ENCODE results near the gene SAPCD2.

DNA sequence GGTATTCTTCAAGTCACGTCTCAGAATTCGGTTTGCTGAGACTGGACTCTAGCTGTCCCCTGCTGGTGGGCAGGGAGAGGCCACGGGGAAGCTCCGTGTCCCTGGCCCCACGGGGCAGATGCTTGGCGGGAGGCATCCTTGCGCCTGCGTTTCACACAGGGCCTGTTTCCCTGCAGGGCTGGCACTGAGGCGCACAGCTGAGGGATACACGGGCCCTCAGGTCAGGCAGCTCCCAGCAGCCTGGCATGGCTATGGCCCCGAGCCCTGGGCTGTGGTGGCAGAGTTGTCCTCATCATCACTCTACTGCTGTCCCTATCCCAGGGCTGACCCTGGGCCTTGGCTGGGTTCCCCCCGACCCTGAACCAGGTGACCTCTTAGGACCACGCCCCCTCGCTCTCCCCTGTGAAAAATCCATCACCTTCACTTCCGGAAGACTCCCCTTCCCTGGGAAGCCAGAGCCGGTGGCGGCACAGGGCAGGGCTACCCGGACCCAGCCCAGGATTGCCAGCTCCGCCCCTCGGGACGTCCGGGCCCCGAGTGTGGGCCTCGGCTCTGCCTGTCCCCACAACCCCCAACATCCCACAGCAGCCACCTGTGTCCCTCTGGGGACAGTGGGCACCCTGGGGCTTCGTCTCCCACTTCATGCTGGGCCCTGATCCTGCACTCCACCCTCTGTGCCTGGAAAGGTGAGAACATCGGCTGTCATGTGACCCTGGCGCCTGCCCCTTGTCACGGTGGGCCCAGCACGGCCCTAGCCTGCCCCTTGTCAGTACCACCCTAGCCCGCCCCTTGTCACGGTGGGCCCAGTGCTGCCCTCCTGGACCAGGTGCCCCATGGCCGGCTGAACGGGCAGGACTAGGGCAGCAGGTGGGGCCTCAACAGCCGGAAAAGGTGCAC is 39.1 kb upstream of the SAPCD2 start:
- TF ChIP-seq CTCF (conservative IDR thresholded peaks at IDR 0.05), result no peak
- TF ChIP-seq ZFX (IDR thresholded peaks at IDR 0.05), result no peak
